Endothelial cell of umbilical vein (primary cell): ENCODE results near the gene SUDS3.

Experiments used
- EZH2 ChIP-seq: IDR thresholded peaks from 2 replicates; pipeline ENCODE4 v1.6.1; 2012; ENCODE audit warnings: borderline replicate concordance, low read depth, mild to moderate bottlenecking, moderate library complexity, low read length, inconsistent platforms; ENCODE audit not compliant: severe bottlenecking
- POLR2A ChIP-seq: IDR thresholded peaks from 2 replicates; pipeline ENCODE4 v1.6.1; 2012; ENCODE audit warnings: low read depth, mild to moderate bottlenecking, control low read depth, low read length
- POLR2AphosphoS5 ChIP-seq: IDR thresholded peaks from 2 replicates; pipeline ENCODE4 v1.6.1; 2012; ENCODE audit warnings: low read depth, mild to moderate bottlenecking, control low read depth, low read length, moderate library complexity; ENCODE audit not compliant: insufficient read depth
- TF ChIP-seq, protein P1 (sequence below), 2 donors: IDR thresholded peaks; 1 replicate in 1 of 2; 2 replicates in 1 of 2; pipeline ENCODE4 v1.5.1; 2011; ENCODE audit warnings: low read length in 2 of 2, mild to moderate bottlenecking in 2 of 2, moderate library complexity in 2 of 2, control low read depth in 1 of 2, inconsistent platforms in 1 of 2, low read depth in 1 of 2; ENCODE audit not compliant: insufficient read depth in 1 of 2; ENCODE audit errors: extremely low read depth in 1 of 2
- TF ChIP-seq, protein P2 (sequence below): IDR thresholded peaks from 2 replicates; pipeline ENCODE4 v1.6.1; 2011; ENCODE audit not compliant: insufficient read depth, insufficient read length

DNA sequence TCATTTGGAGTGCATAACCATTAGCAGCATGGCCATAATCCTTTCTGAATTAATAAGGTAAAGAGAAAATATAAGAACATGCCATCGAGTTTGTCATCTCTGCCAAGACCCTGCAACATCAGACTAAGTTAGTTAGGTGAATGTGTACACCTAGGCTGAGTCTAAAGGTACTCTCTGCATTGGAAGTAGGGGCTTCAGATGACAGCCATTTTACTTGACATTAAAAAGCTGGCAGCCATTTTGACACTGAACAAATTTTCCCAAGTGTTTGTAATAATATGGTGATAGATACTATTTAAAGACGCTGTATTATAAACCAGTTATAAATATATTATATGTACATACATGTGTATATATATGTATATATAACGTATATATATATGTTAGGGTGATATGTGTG, 79.0 kb downstream of the SUDS3 start:
- TF ChIP-seq POLR2A (no peak), EZH2 (no peak), POLR2AphosphoS5 (no peak)
- TF ChIP-seq, protein P1, sequence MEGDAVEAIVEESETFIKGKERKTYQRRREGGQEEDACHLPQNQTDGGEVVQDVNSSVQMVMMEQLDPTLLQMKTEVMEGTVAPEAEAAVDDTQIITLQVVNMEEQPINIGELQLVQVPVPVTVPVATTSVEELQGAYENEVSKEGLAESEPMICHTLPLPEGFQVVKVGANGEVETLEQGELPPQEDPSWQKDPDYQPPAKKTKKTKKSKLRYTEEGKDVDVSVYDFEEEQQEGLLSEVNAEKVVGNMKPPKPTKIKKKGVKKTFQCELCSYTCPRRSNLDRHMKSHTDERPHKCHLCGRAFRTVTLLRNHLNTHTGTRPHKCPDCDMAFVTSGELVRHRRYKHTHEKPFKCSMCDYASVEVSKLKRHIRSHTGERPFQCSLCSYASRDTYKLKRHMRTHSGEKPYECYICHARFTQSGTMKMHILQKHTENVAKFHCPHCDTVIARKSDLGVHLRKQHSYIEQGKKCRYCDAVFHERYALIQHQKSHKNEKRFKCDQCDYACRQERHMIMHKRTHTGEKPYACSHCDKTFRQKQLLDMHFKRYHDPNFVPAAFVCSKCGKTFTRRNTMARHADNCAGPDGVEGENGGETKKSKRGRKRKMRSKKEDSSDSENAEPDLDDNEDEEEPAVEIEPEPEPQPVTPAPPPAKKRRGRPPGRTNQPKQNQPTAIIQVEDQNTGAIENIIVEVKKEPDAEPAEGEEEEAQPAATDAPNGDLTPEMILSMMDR (IDR thresholded peaks at IDR 0.05; ENCODE audit: extremely low read depth in 1 of 2, insufficient read depth in 1 of 2, low read depth in 1 of 2, low read length in 2 of 2): no peak
- TF ChIP-seq, protein P2, sequence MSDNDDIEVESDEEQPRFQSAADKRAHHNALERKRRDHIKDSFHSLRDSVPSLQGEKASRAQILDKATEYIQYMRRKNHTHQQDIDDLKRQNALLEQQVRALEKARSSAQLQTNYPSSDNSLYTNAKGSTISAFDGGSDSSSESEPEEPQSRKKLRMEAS: no peak
